HG02588 (cell line): ENCODE data around the gene CNGB1.

Source experiments
- ATAC-seq: cut with Tn5 transposase; IDR thresholded peaks from one replicate; pipeline ENCODE4 v1.9.1; 2021; ENCODE audit warnings: mild to moderate bottlenecking, moderate library complexity; ENCODE audit not compliant: unreplicated experiment

CNGB1 gene

DNA sequence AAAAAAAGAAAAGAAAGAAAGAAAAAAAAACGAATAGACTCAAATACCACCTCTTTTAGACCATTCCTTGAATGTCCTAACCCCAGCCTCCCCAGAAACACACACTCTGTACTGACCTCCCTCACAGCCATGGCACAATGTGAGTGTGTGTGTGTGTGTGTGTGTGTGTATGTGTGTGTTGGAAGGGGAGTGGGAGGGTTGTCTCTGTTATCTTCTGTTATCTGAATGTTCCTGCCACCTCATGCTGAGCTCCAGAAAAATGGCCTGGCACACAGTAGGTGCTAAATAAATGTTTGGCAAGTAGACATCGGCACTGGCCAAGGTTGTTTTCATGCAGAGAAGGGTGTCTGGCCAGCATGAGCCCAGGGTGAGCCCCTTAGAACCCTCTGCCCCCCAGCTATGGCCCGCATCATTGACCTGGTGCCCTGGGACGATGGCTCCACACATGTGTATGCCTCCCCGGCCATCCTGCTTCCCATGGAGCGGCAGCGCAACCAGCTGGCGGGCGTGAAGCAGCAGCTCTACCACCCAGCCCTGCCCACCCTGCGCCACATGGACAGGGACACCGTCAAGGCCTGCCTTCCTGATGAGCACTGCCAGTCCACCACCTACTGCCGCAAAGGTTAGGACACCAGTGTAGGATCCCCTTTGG is 6.6 kb upstream of the CNGB1 start:
- no peak for ATAC-seq

DNA sequence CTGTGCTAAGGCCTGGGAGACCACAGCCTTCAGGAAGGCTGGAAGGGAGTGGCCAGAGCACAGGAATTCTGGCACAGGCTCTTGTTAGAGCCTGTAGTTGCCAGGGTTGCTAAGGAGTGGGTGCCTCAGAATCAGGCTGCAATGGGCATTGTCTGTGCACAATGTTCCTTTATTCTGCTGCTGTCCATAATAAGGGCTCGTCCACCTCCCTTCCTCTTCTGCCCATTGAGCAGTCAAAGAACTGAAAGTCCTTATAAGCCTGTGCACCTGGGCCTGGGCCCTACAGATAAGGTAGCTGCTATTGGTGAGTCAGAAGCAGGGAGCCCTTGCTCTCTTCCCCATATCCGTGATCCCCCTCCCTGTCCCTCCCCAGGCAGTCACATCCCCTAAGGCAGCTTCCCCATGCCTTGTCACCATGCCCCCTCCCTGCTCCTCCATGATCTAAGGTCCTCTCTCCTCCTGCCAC is 5.4 kb upstream of the CNGB1 start:
- ATAC-seq: no peak

DNA sequence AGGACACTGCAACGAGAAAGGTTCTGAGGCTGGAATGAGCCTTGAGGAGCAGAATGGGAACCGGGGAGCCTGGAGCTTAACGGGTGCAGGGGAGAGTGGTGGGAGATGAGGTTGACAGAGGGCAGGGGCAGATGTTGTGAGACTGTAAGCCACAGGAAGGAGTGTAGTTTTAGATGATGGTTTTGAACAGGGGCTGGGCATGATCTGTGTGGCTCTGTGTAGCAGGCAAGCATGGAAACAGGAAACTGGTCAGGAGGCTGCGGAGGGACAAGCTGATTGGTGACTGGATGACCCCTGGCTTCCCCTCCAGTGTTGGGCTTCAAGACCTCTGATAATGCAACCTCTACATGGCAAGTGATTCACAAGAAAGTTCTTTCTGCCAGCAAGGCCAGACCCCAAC is 1.4 kb upstream of the CNGB1 start:
- no peak for ATAC-seq

DNA sequence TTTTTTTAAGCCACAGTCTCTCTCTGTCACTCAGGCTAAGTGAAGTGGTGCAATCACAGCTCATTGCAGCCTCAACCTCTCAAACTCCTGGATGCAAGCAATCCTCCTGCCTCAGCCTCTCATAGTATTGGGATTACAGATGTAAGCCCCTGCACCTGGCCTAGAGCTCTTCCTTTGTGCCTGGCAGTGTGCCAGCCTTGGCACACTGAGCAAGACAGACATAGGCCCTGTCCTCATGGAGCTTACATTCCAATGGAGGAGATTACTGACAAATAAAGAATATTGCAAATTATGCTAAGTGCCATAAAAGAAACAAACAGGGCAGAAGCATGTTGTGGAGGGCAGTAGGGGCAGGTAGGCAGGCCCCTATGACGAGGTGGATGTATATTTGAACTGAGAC is 920 bp upstream of the CNGB1 start:
- no peak for ATAC-seq

DNA sequence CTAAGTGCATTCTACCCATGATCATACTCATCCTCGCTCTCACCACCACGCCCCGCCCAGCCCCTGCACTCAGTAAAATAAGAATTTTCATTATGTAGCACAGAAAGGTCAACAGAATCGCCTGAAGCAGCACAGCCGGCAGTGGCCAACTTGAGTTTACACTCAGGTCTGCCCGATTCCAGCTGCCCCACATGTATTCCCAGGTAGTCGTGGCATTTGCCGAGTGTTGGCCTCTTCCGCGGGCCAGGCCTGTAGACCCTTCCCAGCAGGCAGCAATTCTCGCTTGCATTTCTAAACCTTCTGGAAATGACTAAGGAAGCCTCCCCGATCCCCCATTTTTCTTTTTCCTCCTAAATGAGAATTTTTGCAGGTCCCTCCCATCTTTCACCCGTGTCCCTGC is 609 bp downstream of the CNGB1 start:
- ATAC-seq: no peak

DNA sequence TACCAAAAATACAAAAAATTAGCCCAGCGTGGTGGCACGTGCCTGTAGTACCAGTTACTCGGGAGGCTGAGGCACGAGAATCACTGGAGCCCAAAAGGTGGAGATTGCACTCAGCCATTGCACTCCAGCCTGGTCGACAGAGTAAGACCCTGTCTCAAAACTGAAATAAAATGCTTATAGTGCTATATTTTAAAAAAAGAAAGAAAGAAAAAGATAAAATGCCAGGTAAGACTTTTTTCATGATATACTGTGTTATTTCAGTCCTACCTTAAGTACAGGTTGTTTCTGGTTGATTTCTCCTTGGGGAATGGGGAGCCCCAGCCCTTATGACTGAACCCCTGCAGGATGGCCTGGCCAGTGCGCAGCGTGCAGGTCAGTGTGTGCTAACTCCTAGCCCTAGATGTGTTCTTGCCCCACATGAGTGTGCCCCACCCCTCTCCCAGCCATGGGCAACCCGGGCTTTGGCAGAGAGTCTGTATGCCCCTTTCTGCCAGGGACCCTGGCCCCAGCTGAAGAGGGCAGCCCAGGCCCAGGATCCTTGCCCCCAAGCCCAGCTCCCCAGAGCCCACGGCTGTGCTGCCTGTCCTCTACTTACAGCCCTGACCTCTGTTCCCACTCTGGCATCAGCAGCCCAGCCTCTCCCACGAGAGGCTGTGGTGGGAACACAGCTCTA is 1.3 kb downstream of the CNGB1 start:
- no peak for ATAC-seq

DNA sequence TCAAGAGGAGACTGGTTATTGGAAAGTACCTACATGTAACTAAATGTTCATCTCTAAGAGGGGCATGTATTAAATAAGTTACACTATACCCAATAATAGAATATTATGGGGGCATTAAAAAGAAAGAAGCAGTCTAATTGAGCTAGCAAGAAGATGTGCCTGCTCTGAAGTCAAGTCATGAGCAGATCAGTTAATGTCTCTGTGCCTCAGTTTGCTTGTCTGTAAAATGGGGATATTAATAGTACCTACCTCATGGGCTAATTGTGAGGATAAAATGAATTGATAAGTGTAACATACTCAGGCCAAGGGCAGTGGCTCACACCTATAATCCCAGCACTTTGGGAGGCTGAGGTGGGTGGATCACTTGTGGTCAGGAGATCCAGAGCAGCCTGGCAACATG is 3.0 kb downstream of the CNGB1 start:
- no peak for ATAC-seq

DNA sequence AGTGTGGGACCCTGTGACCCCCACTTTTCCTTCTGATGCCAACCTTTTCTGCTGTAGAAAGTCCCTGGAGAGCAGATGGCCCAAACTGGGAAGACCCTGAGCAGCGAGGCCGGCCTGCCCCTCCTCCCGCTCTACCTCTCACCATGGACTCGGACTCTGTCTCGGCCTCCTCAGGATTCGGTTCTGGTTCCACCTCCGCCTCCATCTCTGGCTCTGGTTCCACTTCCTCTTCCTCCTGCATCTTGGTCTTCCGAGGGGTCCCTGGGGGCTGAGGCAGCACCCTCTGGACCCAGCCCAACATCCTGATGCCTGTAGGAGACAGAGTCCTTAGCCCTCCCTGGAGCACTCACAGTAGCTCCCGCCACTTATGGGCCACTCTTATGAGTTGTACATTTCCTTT is 3.9 kb downstream of the CNGB1 start:
- ATAC-seq: no peak

DNA sequence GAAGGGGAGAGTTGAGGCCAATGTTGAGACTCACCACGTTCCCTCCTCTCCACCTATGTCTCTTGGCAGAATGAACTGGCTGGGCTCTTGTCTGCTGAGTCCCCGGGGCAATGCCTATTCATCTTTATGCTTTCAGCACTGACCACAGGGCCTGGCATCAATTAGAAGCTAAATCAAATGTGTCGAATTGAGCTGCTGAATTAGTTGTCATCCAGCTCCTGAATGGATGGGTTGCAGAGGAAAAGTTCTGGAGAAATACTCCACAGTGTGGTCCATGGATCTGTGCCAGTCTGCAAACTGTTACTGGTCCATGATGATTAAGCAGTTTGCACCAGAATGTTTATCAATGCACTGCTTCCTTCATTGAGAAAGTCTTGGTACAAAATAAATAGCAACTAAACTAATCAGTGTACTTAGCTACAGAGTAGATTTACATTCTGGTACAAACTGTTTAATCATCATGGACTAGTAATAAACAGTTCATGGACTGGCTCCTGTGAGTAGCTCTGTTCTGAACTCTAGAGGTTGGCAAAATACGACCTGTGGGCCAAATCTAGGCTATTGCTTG is 4.6 kb downstream of the CNGB1 start:
- ATAC-seq: no peak

DNA sequence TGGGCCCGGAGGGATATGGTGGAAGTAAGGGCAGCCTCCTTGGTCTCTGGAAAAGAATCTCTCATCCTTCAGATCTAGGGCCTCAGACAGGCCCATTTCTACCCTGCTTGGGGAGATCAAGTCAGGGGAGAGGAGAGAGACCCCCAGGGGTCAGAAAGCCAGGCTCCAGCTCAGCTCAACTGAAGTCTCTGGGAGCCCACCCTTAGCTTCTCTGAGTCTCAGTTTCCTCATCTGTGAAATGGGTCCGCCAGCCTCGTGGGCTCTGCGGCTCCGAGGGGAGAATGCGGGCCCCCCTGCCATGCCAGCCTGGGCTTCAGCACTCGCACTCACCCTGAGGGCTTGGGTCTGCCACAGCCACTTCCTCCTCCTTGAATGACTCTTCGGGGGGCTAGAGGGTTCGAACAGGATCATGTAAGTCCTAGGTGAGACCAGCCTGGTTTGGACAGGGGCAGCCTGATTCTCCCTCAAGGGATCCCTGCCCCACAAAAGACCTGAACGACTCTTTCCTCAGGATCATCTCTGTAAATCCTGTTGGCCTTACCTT is 6.7 kb downstream of the CNGB1 start:
- no peak for ATAC-seq

DNA sequence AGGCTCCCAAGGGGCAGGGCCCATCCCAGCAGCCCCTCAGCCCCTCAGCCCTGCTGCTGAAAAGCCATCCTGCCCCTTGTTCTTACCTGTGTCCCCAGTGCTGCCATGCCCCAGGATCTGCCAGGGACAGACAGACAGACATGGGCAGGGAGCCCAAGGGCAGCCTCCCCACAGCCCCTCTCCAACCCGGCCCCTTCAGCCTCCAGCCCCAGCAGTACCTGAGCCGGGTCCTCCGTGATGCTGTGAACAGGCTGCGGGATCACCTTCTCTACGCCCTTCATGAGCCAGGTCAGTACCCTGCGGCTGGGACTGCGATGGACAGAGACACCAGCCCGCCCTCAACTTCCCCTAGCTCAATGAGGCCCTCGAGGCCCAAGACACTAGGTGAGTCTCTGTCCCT is 8.2 kb downstream of the CNGB1 start:
- no peak for ATAC-seq

DNA sequence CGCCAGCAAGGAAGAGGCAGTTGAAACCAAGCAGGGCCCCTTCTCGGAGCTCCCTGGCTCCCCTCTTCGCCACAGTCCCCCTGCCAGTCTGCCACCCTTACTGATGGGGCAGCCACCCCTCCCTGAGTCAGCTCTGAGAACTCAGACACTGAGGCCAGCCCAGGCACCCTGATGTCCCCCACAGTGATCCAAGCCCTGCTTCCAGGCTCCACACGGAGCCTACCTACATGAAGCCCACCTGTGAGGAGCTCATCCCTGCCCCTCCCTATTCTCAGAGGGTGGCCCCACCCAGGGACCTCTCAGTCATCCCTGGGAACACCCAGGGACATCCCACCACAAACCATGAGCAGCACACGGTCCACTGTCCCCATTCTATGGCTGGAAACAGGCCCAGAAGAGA is 8.9 kb downstream of the CNGB1 start:
- ATAC-seq: no peak

DNA sequence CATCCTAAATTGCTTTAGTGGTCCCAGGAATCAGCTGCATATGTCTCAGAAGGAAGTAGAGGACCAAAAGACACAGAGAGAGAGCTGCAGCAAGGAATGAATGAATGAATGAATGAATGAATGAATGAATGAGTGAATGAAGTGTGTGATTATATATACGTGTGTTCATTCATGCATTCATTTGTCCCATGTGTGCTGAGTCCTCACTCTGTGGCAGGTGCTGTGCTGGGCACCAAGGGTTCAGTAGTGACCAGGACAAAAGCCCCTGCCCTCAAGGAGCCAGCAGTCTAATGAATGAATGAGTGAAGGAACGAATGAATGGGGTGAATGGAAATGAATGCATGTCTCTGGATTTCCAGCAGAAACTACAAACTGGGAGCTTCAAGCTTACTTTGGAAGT is 9.4 kb downstream of the CNGB1 start:
- ATAC-seq: no peak

DNA sequence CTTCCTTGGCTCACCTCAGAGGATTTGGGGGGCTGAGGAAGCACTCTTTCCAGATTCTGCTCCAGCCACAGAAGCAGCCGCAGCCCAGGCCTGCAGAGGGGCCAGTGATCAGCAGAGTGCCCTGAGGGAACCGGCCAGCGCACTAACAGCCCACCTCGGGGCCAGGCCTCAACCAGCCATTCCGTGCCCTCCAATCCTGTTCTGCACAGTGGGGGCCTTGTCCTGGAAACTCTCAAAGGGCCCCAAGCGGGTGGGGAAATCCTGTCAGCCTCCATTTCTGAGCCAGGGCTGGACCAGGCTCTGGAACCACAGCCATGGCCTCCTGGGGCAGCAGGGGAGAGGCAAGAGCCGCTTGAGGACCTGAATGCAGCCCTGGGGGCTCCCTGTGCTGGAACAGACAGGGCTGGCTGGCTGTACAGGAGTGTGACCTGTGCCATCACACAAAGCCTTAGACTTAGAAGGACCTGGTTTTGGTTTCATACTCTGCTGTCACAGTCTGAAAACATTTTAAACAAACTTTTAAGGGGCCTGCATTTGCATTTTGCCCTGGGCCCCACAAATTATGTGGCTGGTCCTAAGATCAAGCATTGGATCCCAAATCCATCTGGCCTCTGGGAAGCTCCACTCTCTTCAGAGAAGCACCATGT is 10.0 kb downstream of the CNGB1 start:
- no peak for ATAC-seq

DNA sequence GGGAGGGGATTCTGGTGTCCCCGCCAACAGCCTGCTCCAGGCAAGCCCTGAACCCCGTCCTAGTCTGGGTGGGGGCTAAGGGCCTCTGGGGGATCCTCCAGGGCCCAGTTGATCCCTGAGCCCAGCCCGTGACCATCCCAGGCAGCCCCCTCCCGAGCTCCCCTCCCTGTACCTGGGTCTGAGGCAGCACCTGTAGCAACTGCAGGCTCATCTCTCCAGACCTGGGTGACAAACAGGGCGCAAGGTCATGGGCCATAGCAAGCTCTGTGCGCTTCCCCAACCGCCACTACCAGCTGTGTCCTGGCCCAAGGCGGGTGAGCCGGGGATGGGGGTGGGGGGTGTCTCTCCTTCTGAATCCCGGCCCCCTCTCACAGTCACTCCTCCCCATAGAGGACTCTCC is 10.6 kb downstream of the CNGB1 start:
- ATAC-seq: no peak

DNA sequence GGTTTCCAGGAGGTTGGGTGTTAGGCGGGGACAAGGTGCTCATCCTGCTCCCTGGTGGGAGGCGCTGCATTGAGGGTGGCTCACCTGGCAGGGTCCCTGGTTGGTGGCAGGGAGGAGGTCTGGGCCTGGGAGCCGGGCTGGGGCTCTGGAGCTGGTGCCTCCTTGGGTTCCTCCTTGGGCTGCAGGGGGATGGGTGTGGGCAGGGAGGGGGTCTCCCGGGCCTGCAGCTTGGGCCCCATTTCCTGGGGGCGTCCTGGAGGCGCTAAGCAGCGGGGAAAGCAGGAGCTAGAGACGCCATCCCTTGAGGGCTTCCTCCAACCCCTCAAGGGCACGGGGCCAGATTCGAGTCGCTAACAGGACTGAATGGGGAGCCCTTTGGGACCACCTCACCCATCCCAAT is 11.1 kb downstream of the CNGB1 start:
- ATAC-seq: no peak

DNA sequence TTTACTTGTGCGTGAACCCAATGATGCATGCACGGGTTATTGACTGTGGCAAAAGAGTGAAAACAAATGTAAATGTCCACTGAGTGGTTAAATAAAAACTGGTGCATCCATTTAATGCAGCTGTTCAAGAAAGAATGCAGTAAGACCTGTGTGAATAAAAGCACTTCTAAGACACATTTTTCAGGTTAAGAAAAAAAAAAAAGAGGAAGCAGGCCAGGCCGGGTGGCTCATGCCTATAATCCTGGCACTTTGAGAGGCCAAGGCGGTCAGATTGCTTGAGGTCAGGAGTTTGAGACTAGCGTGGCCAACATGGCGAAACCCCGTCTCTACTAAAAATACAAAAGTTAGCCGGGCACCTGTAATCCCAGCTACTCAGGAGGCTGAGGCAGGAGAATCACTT is 11.8 kb downstream of the CNGB1 start:
- no peak for ATAC-seq

DNA sequence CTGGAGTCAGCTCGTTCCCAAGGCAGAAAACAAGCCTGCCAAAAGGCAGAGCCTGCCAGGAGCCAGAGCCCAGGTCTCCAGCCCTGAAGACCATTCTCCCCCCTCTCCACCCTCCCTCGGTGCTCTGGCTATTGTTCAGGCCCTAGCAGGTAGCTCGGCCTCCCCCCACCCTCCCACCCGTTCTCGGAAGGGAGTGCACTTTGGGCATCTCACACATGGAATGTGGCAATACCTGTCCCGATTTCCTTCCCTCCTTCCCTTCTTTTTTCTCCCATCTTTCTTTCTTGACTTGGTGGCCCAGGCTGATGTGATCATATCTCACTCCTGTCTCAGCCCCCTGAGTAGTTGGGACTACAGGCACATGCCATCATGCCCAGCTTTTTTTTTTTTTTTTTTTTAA is 12.4 kb downstream of the CNGB1 start:
- no peak for ATAC-seq

DNA sequence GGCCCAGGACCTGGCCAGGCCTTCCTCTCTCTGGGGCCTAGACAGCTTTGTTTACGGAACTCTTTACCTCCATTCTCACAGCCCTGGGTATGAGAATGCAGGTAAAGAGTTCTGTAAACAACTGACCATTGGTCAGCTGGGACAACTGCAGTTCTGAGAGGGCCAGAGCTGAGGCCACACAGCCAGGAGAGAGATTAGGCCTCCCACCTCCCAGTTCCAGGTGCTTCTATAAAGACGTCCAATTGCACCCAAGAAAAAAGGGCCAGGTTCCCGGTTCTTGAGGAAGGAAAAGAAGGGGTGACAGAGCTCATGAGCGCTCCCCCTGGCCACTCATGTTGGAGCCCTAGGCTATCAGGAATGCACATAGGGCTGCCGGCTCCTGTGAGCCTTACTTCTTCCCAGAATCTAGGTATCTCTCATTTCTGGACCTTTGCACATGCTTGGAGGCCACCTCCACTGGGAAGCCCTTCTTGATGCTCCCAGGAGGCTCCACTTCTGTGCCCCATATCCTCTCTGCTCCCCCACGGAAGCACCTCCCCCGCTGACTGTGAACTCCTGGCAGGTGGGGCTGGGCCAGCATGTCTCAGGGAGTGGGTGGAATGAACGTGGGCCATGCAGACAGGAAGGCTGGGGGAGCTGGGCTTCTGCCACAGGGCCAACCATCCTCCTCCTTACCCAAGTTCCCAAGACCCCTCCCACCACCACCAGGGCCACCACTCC is 13.1 kb downstream of the CNGB1 start:
- ATAC-seq: no peak

DNA sequence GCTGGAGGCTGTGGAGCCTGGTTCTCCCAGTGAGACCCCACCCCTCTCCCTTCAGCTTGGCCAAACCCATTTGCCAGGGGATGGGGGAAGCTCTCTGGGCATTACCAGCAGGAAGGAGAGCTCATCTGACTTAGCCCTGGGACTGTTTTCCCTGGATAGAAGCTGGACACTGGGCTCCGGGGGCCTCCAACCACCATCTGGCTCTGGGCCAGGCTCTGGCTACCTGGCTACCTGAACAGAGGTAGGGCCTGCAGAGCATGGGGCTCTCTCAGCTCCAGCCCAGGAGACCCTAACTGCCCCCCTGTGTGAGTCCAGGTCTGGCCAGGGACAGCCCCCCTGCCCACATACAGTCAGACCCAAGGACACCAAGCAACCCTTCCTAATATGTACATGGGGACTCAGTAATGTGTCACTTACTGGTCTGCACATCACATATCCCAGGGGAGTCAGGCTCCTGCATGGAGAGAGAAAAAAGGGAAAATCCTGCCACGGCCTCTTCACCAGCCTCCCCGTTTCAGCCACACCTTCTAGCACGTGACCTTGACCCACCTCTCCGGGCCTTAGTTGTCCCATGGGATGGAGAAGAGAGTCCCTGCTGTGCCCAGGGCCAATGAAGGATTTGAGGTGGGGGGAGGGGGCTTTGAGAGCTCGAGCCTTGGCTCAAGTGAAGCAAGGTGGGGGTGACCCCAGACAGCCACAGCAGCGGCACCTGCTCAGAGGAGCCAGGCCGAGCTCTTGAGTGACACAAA is 13.8 kb downstream of the CNGB1 start:
- ATAC-seq: no peak
